Pancreas (tissue), 10 donors: ENCODE data around the gene TOR1B. TPM values are rescaled to one million over a fixed set of nuclear protein-coding genes. Genes with fewer than 3 reads are reported as not detected.

Experiments
- ATAC-seq, 4 donors: fragments of 200-7000 bp; cut with Tn5 transposase; one replicate each; pipeline versions ENCODE4 v1.8.0 to v1.9.1; 2020; ENCODE audit warnings: mild to moderate bottlenecking in 4 of 4, moderate library complexity in 4 of 4
- DNase-seq, 6 donors: peaks; one replicate each; pipeline ENCODE4 v3.0.0-alpha.2; 2020
- FAIRE-seq: peaks from 2 replicates; lab custom pipeline; 2012; peaks lifted over from hg19 to GRCh38; lab: Jason Lieb, UNC
- H3K27ac ChIP-seq, 4 donors: fragments of 200-600 bp; sonication (generic); 1 replicate in 3 of 4; 2 replicates in 1 of 4; pipeline versions ENCODE4 v1.5.0 to v1.8.0; 2020
- H3K27me3 ChIP-seq, 4 donors: fragments of 200-600 bp; one replicate each; pipeline ENCODE4 v1.8.0; 2021
- H3K36me3 ChIP-seq, 3 donors: fragments of 200-600 bp; sonication (generic) in 1 of 3; one replicate each; pipeline versions ENCODE4 v1.5.0 to v1.8.0; 2020 to 2021
- H3K4me1 ChIP-seq, 3 donors: fragments of 200-600 bp; one replicate each; pipeline ENCODE4 v1.8.0; 2021
- H3K4me3 ChIP-seq, 4 donors: fragments of 200-600 bp; sonication (generic) in 2 of 4; one replicate each; pipeline versions ENCODE4 v1.5.0 to v1.8.0; 2020 to 2021
- H3K9me3 ChIP-seq, 4 donors: fragments of 200-600 bp; one replicate each; pipeline ENCODE4 v1.8.0; 2021
- WGBS, 2 donors: extraction: QIAGEN DNeasy Blood & Tissue Kit; methylation state at CpG; one replicate each; pipeline ENCODE4 v1.1.7; 2013; 5-methylcytosine and 5-hydroxymethylcytosine counted together
- intact Hi-C, 3 donors: fragments of 100-400 bp; cut with DNase I; formaldehyde crosslinking; loops; one replicate each; pipeline versions ENCODE4 v1.11.1 to v1.14.2; 2022
- polyA plus RNA-seq, 2 donors: library from polyadenylated mRNA; stranded (reverse); fragments of 200-250 nt; gene quantifications; one replicate each; pipeline ENCODE4 v1.2.3, GENCODE V29; 2013
- total RNA-seq, 6 donors: library from RNA; stranded (reverse); fragmentation: NEBNext Ultra II Directional in 4 of 6; extraction: Animal tissue kit (Norgen Biotek cat#: 25700) in 4 of 6; gene quantifications; one replicate each; pipeline versions ENCODE4 v1.2.1 to v1.2.4, GENCODE V29; 2021 to 2023
- TF ChIP-seq, protein P1 (sequence below), 4 donors: fragments of 200-600 bp; sonication (generic) in 3 of 4; IDR thresholded peaks; one replicate each; pipeline versions ENCODE4 v1.5.0 to v1.8.0; 2021; ENCODE audit warnings: antibody characterized with exemption in 4 of 4
- donor health status: healthy with polysubstance abuse.
- donor health status: DM: no; HTN: no; CAD: no; lungs with moderate emphysema.
- donor health status: DM: no; HTN: no; CAD: no.
- donor health status: control.
- donor health status: control.
- donor health status: Bipolar disorder and iron deficiency.
- donor health status: DM: yes; HTN: yes; CAD: no.
- donor health status: DM: no; HTN: no; CAD: no.
- donor health status: DM: no; HTN: no; CAD: no.
- donor health status: DM: yes; HTN: yes; CAD: no.

TOR1B gene
- total and polyA plus RNA-seq, 8 donors, result 6.1 to 17.3 (median 11.2) TPM

DNA sequence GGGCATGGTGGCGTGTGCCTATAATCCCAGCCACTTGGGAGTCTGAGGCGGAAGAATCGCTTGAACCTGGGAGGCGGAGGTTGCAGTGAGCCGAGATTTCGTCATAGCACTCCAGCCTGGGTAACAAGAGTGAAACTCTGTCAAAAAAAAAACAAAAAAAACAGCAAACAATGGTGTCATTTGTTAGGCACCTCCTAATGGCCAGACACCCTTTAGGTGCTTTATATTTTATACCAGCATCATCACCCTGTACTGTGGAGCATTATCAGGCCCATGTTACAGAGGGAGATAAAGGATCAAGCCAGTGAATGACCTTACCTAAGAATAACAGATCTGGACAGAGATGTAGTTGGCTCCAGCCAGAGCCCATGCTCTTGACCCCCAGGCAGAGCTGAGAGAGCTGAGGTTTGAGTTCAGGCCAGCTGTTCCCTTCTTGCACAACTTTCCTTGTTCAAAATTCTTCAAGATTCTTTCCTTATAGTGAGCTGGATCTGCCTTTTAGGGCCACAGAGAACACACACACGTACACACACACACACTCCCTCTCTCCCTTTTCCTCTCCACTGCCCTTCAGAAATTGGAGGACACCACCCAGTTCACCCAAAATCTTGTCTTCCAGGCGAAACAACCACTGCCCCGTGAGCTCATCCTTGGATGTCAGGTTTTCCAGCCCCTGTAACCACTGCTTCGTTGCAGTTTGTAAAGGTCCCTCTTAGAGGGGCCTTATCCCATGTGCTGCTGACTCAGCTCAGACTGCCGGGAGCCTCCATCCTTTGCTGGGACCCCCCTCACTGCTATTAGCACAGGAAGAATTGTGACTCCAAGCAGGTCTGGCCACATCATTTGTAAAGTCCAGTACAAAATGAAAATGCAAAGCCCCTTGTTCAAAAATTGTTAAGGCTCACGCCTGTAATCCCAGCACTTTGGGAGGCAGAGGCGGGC, 39.7 kb upstream of the TOR1B start:
- FAIRE-seq (no peak), DNase-seq (no peak), ATAC-seq (peak in 3 of 4 donors; percentile 33 to 49 (median 44))
- TF ChIP-seq, protein P1, sequence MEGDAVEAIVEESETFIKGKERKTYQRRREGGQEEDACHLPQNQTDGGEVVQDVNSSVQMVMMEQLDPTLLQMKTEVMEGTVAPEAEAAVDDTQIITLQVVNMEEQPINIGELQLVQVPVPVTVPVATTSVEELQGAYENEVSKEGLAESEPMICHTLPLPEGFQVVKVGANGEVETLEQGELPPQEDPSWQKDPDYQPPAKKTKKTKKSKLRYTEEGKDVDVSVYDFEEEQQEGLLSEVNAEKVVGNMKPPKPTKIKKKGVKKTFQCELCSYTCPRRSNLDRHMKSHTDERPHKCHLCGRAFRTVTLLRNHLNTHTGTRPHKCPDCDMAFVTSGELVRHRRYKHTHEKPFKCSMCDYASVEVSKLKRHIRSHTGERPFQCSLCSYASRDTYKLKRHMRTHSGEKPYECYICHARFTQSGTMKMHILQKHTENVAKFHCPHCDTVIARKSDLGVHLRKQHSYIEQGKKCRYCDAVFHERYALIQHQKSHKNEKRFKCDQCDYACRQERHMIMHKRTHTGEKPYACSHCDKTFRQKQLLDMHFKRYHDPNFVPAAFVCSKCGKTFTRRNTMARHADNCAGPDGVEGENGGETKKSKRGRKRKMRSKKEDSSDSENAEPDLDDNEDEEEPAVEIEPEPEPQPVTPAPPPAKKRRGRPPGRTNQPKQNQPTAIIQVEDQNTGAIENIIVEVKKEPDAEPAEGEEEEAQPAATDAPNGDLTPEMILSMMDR (IDR thresholded peaks at IDR 0.05), result no peak
- Histone ChIP-seq H3K9me3 (no peaks in the 10 kb centered on the region), H3K27ac (no peak overlapping the region), H3K27me3 (no peaks in the 10 kb centered on the region), H3K36me3 (no peaks in the 10 kb centered on the region), H3K4me1 (no peaks in the 10 kb centered on the region), H3K4me3 (no peak overlapping the region)
- 81 to 82% methylated on average over 13 of the region's 13 CpGs for WGBS, 2 donors
- intact Hi-C loops, result no loop called here

DNA sequence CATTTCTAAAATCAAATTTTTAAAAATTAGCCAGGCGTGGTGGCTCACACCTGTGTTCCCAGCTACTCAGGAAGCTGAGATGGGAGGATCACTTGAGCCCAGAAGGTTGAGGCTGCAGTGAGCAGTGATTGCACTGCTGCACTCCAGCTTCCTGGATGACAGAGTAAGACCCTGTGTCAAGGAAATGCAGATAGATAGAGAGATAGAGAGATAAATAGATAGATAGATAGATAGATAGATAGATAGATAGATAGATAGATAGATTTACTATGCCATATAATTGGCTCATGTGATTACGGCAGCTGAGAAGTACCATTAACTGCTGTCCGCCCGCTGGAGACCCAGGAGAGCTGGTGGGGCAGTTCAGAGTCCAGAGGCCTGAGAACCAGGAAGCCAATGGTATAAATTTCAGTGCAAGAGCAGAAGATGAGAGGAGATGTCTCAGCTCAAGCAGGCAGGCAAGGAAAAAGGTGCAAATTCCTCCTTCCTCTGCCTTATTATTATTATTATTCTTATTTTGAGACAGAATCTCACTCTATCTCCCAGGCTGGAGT, 37.1 kb upstream of the TOR1B start:
- Histone ChIP-seq H3K27me3 (no peaks in the 10 kb centered on the region), H3K4me3 (no peak overlapping the region), H3K36me3 (no peaks in the 10 kb centered on the region), H3K9me3 (no peaks in the 10 kb centered on the region), H3K4me1 (peaks cover 0 to 9% (median 0%) of the 10 kb centered on the region in 3 donors), H3K27ac (no peak overlapping the region)
- FAIRE-seq, result no peak
- no peak for ATAC-seq
- intact Hi-C loops, result no loop called here
- WGBS, 2 donors, result 93% methylated on average over 4 of the region's 4 CpGs
- no peak for DNase-seq
- TF ChIP-seq, protein P1 (IDR thresholded peaks at IDR 0.05), result no peak

DNA sequence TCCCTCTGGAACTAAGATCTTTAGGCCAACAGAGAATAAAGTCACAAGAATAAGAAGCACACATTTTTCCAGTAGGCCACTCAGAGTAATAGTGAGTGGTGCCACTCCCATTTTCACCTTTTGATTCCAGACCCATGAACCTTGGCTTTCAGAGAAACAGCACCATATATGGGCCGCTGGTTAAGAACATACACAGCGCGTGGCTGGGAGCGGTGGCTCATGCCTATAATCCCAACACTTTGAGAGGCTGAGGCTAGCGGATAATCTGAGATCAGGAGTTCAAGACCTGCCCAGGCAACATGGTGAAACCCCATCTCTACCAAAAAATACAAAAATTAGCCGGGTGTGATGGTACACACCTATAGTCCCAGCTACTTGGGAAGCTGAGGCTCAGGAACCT, 34.5 kb upstream of the TOR1B start:
- Histone ChIP-seq H3K4me3 (no peak overlapping the region), H3K27me3 (no peaks in the 10 kb centered on the region), H3K36me3 (no peaks in the 10 kb centered on the region), H3K4me1 (peaks cover 0 to 9% (median 4%) of the 10 kb centered on the region in 3 donors), H3K27ac (no peak overlapping the region), H3K9me3 (no peaks in the 10 kb centered on the region)
- DNase-seq (no peak), FAIRE-seq (no peak), ATAC-seq (no peak)
- intact Hi-C loops, result no loop called here
- 97% methylated on average over 6 of the region's 6 CpGs for WGBS, 2 donors
- TF ChIP-seq, protein P1 (IDR thresholded peaks at IDR 0.05), result no peak

- H3K4me1 ChIP-seq, result peaks cover 0 to 14% (median 10%) of the 10 kb centered on the region in 3 donors
- no peak overlapping the region for H3K27ac ChIP-seq
- no peak for DNase-seq
- 40 to 45% methylated on average over 5 of the region's 5 CpGs for WGBS, 2 donors
- no peak for FAIRE-seq
- ATAC-seq, result peak in 1 of 4 donors; percentile 40
- TF ChIP-seq, protein P1 (IDR thresholded peaks at IDR 0.05), result no peak
- no peak overlapping the region for H3K4me3 ChIP-seq
- intact Hi-C loops, result no loop called here
- no peaks in the 10 kb centered on the region for H3K36me3 ChIP-seq
- H3K27me3 ChIP-seq, result no peaks in the 10 kb centered on the region
- H3K9me3 ChIP-seq, result no peaks in the 10 kb centered on the region
These were observed 33.3 kb upstream of the TOR1B start for GRCh38 chr9:129769669-129770068.
